Measurements from ENCODE around the gene SLC2A4RG.

Gene SLC2A4RG

DNA sequence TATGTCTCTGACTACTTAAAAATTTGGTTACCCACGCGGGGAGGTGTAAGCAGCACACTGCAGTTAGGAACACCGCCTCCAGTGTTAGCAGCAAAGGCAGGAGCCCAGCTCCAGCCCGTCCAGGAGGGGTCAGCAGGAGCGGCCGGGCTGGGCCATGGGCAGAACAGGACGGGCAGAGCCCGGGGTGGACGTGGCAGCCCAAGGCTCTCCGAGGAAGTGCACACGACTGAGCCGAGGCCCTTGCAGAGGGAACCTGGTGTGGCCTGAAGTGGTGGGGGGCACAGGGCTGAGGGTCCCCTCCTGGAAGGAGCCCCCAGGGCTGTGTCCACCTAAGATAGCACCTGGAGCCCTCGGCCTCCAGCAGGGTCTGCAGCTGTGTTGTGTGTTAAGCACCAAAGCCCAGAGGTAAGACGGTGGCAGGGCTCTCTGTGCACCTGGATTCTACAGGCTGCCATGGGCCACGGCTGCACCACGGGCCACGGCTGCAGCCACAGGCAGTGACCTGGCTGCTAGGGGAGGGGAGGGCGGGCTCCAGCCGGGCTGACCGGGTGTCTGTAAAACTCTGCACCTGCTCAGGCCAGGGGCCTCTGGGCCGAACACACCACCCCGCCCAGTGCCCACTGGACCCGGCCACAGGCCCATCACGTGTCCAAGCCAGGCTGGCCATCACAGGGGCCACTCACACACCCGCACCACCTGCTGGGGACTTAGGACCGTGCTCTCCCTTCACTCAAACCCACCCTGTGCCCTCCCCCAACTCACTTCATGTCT, 6.6 kb downstream of the SLC2A4RG start:
- H3K9ac ChIP-seq (ENCODE audit: insufficient read length), result no peak overlapping the region

DNA sequence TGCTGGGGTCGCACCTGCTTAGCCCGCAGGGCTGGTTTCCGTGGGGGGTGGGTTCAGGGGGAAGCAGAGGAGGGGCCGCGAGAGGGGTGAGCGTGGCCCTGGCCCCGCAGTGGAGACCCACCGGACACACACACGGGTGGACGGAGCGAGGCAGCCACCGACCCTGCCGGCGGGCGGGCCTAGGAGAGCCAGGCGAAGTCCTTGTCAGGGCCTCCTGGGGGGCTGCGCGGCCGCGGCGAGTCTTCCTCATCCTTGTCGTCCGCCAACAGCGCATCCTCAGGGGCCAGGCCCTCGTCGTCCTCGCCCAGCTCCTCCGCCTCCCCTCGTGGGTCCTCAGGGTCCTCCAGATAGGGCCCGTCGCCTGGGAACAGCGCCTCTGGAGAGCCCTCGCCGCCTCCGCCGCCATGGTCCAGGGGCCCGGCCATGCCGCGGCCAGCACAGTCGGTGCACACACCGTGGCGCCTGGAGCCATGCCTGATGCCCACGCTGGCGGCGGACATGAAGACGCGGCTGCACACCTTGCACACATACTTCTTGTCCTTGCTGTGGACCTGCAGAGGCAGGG, 7.3 kb downstream of the SLC2A4RG start:
- H3K27ac ChIP-seq, result no peak overlapping the region
- no peak overlapping the region for H3K9ac ChIP-seq (ENCODE audit: insufficient read length)
- TF ChIP-seq POLR2AphosphoS5 (IDR thresholded peaks at IDR 0.05; ENCODE audit: borderline replicate concordance, low read depth, low read length) (no peak), FOXP2 (optimal IDR thresholded peaks at IDR 0.05; ENCODE audit: control extremely low read depth, extremely low read length, insufficient read depth) (no peak), EZH2 (IDR thresholded peaks at IDR 0.05) (no peak)

More for the DNA sequence above, 6.6 kb downstream of the SLC2A4RG start:
- TF ChIP-seq POLR2AphosphoS5 (IDR thresholded peaks at IDR 0.05; ENCODE audit: borderline replicate concordance, low read depth, low read length) (no peak), FOXP2 (optimal IDR thresholded peaks at IDR 0.05; ENCODE audit: control extremely low read depth, extremely low read length, insufficient read depth) (no peak), EZH2 (IDR thresholded peaks at IDR 0.05) (no peak)
- Histone ChIP-seq H3K9me3 (ENCODE audit: low read depth, low read length) (no peaks in the 10 kb centered on the region), H3K4me3 (no peak overlapping the region), H3K27ac (peak overlapping the region; percentile 42; the same call in 1 of the 2 replicates), H3K36me3 (ENCODE audit: insufficient read depth, low read length) (peaks cover 3% of the 10 kb centered on the region; the same call in 1 of the 2 replicates)
- no peak for DNase-seq (ENCODE audit: low read depth, low spot score)

GRCh38 chr20:63747622-63748069, 8.1 kb downstream of the SLC2A4RG start:
- Histone ChIP-seq H3K4me3 (no peak overlapping the region), H3K27ac (no peak overlapping the region), H3K36me3 (ENCODE audit: insufficient read depth, low read length) (no peaks in the 10 kb centered on the region), H3K9ac (ENCODE audit: insufficient read length) (no peak overlapping the region), H3K9me3 (ENCODE audit: low read depth, low read length) (no peaks in the 10 kb centered on the region)
- DNase-seq (ENCODE audit: low read depth, low spot score), result no peak
- TF ChIP-seq EZH2 (IDR thresholded peaks at IDR 0.05) (no peak), FOXP2 (optimal IDR thresholded peaks at IDR 0.05; ENCODE audit: control extremely low read depth, extremely low read length, insufficient read depth) (no peak), POLR2AphosphoS5 (IDR thresholded peaks at IDR 0.05; ENCODE audit: borderline replicate concordance, low read depth, low read length) (no peak)

More for the DNA sequence above, 7.3 kb downstream of the SLC2A4RG start:
- no peak for DNase-seq (ENCODE audit: low read depth, low spot score)
- H3K4me3 ChIP-seq, result no peak overlapping the region
- H3K9me3 ChIP-seq (ENCODE audit: low read depth, low read length), result no peaks in the 10 kb centered on the region
- no peaks in the 10 kb centered on the region for H3K36me3 ChIP-seq (ENCODE audit: insufficient read depth, low read length)

DNA sequence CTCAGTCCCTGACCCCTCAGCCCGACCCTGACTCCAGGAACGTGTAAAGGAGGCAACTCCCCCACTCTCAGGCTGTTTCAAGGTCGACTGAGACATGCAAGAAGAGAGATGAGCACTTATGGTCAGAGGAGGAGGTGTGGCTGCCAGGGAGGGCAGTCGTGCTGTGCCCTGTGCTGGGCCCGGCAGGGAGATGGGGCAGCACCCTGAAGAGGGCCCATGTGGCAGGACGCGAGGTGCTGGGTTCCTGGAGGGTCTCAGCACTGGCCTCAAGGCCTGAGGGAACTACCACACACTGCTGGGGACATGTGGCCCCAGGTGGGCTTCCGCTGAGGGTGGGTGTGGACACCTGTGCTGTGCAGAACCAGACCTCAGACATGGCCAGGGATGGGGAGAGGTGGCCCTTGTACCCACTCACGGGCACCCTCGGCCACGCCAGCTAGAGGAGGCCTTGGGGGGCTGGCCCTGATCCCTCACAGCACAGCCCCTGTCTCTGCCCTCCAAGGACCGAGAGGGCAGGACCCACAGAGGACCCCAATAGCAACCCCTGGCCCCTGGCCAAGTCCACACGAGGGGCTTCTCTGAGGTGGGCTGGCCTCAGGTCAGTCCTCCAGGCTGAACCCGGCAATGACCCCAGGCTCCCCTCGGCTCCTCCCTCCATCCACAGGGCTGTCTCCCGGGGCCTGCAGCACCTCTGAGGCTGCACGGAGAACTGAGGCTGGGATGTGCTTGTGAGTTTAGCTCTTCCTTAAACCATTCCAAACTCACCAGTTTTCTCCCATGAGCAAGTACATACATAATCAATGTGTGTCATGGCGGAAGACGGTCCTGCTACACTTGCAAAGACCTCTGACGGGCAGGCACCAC, 8.7 kb downstream of the SLC2A4RG start:
- H3K27ac ChIP-seq, result no peak overlapping the region
- H3K36me3 ChIP-seq (ENCODE audit: insufficient read depth, low read length), result no peaks in the 10 kb centered on the region
- H3K9me3 ChIP-seq (ENCODE audit: low read depth, low read length), result no peaks in the 10 kb centered on the region
- H3K9ac ChIP-seq (ENCODE audit: insufficient read length), result no peak overlapping the region
- H3K4me3 ChIP-seq, result no peak overlapping the region
- no peak for TF ChIP-seq FOXP2 (optimal IDR thresholded peaks at IDR 0.05; ENCODE audit: control extremely low read depth, extremely low read length, insufficient read depth)
- TF ChIP-seq POLR2AphosphoS5 (IDR thresholded peaks at IDR 0.05; ENCODE audit: borderline replicate concordance, low read depth, low read length), result no peak
- no peak for TF ChIP-seq EZH2 (IDR thresholded peaks at IDR 0.05)
- no peak for DNase-seq (ENCODE audit: low read depth, low spot score)

- Histone ChIP-seq H3K9me3 (ENCODE audit: low read depth, low read length) (no peaks in the 10 kb centered on the region), H3K36me3 (ENCODE audit: insufficient read depth, low read length) (no peaks in the 10 kb centered on the region), H3K9ac (ENCODE audit: insufficient read length) (no peak overlapping the region), H3K4me3 (no peak overlapping the region), H3K27ac (no peak overlapping the region; the same call in 1 of the 2 replicates)
- TF ChIP-seq POLR2AphosphoS5 (IDR thresholded peaks at IDR 0.05; ENCODE audit: borderline replicate concordance, low read depth, low read length) (no peak), FOXP2 (optimal IDR thresholded peaks at IDR 0.05; ENCODE audit: control extremely low read depth, extremely low read length, insufficient read depth) (no peak), EZH2 (IDR thresholded peaks at IDR 0.05) (no peak)
- no peak for DNase-seq (ENCODE audit: low read depth, low spot score)
Measured at GRCh38 chr20:63748934-63749270, 9.3 kb downstream of the SLC2A4RG start.

GRCh38 chr20:63749597-63750508, 10.3 kb downstream of the SLC2A4RG start:
- Histone ChIP-seq H3K36me3 (ENCODE audit: insufficient read depth, low read length) (no peaks in the 10 kb centered on the region), H3K4me3 (no peak overlapping the region), H3K9ac (ENCODE audit: insufficient read length) (no peak overlapping the region), H3K9me3 (ENCODE audit: low read depth, low read length) (no peaks in the 10 kb centered on the region), H3K27ac (no peak overlapping the region)
- TF ChIP-seq EZH2 (IDR thresholded peaks at IDR 0.05), result no peak
- no peak for DNase-seq (ENCODE audit: low read depth, low spot score)

GRCh38 chr20:63750807-63751470, 11.4 kb downstream of the SLC2A4RG start:
- H3K9ac ChIP-seq (ENCODE audit: insufficient read length), result no peak overlapping the region

More at GRCh38 chr20:63750807-63751470, 11.4 kb downstream of the SLC2A4RG start:
- peak overlapping the region; percentile 19; the same call in 1 of the 2 replicates for H3K27ac ChIP-seq
- H3K9me3 ChIP-seq (ENCODE audit: low read depth, low read length), result no peaks in the 10 kb centered on the region
- H3K4me3 ChIP-seq, result no peak overlapping the region
- TF ChIP-seq FOXP2 (optimal IDR thresholded peaks at IDR 0.05; ENCODE audit: control extremely low read depth, extremely low read length, insufficient read depth), result no peak
- no peak for TF ChIP-seq EZH2 (IDR thresholded peaks at IDR 0.05)
- TF ChIP-seq POLR2AphosphoS5 (IDR thresholded peaks at IDR 0.05; ENCODE audit: borderline replicate concordance, low read depth, low read length), result no peak
- no peak for DNase-seq (ENCODE audit: low read depth, low spot score)
- no peaks in the 10 kb centered on the region for H3K36me3 ChIP-seq (ENCODE audit: insufficient read depth, low read length)

Data from SK-N-MC (cell line).